Measurements from ENCODE around the gene CAD.
"Not testable (repeated sequence)": the region's sequence is repeated elsewhere in the genome, so short reads cannot be mapped to it uniquely, and the experiment has no call there.

Gene CAD

GRCh38 chr2:27217173-27218121 is at the start of gene CAD:
TSS of gene CAD (plus strand) at chr2:27217369. CDS start at chr2:27217552, 183 bp downstream.
- peak; percentile 52 for DNase-seq (ENCODE audit: low read depth)
- TF ChIP-seq CTCF (IDR thresholded peaks at IDR 0.05; ENCODE audit: low read depth, low read length, missing control alignments), result peak; percentile 15
- H3K4me3 ChIP-seq (ENCODE audit: low read depth, low read length), result peak within 1 kb of the TSS; percentile 85

- TF ChIP-seq CTCF (IDR thresholded peaks at IDR 0.05; ENCODE audit: low read depth, low read length, missing control alignments), result no peak
- H3K4me3 ChIP-seq (ENCODE audit: low read depth, low read length), result no peak overlapping the region
- no peak for DNase-seq (ENCODE audit: low read depth)
Observed at GRCh38 chr2:27170581-27171337, 46.4 kb upstream of the CAD start.

- no peak overlapping the region for H3K4me3 ChIP-seq (ENCODE audit: low read depth, low read length)
- no peak for DNase-seq (ENCODE audit: low read depth)
- TF ChIP-seq CTCF (IDR thresholded peaks at IDR 0.05; ENCODE audit: low read depth, low read length, missing control alignments), result no peak
Observed at GRCh38 chr2:27171351-27171848, 45.8 kb upstream of the CAD start.

- H3K4me3 ChIP-seq (ENCODE audit: low read depth, low read length), result no peak overlapping the region
- DNase-seq (ENCODE audit: low read depth), result no peak
- no peak for TF ChIP-seq CTCF (IDR thresholded peaks at IDR 0.05; ENCODE audit: low read depth, low read length, missing control alignments)
Observed at GRCh38 chr2:27174638-27175037, 42.5 kb upstream of the CAD start.

GRCh38 chr2:27175330-27175729 is 41.8 kb upstream of the CAD start:
- DNase-seq (ENCODE audit: low read depth), result no peak
- no peak for TF ChIP-seq CTCF (IDR thresholded peaks at IDR 0.05; ENCODE audit: low read depth, low read length, missing control alignments)
- H3K4me3 ChIP-seq (ENCODE audit: low read depth, low read length), result no peak overlapping the region

- not testable (repeated sequence) for H3K4me3 ChIP-seq (ENCODE audit: low read depth, low read length); DNase-seq (ENCODE audit: low read depth)
Observed at GRCh38 chr2:27175781-27176180, 41.4 kb upstream of the CAD start.
